Right kidney (tissue), 1 donor: Measurements from ENCODE around the gene LRIT3.

ENCODE experiments used
- DNase-seq: peaks from one replicate; pipeline ENCODE4 v3.0.0-alpha.2; 2016

The LRIT3 gene

GRCh38 chr4:109910256-109910655 lies 62.3 kb downstream of the LRIT3 start:
- DNase-seq: no peak

- no peak for DNase-seq
Measured at GRCh38 chr4:109912706-109913595, 65.0 kb downstream of the LRIT3 start, which contains the start of gene EGF. EGF (plus strand) TSS chr4:109912883; CDS start chr4:109913336, 453 bp downstream.

GRCh38 chr4:109913596-109914241 lies 65.8 kb downstream of the LRIT3 start:
- DNase-seq: no peak

GRCh38 chr4:109914322-109914721 lies 66.4 kb downstream of the LRIT3 start:
- DNase-seq: no peak

GRCh38 chr4:109915385-109916026 lies 67.6 kb downstream of the LRIT3 start:
- no peak for DNase-seq

GRCh38 chr4:109916027-109916409 lies 68.1 kb downstream of the LRIT3 start:
- DNase-seq: no peak

GRCh38 chr4:109921384-109921808 lies 73.5 kb downstream of the LRIT3 start:
- DNase-seq: no peak
